Activated CD8-positive, alpha-beta memory T cell treated with anti-CD3 and anti-CD28 coated beads for 1 hour (primary cell): ENCODE data around the gene MAGEA2B.
"Not testable (repeated sequence)": the region's sequence is repeated elsewhere in the genome, so short reads cannot be mapped to it uniquely, and the experiment has no call there.

ENCODE experiments used
- DNase-seq, 2 donors: peaks; one replicate each; pipeline ENCODE4 v3.0.0-alpha.2; 2020; ENCODE audit warnings: low read depth in 1 of 2; ENCODE audit errors: extremely low read depth in 1 of 2

The MAGEA2B gene

DNA sequence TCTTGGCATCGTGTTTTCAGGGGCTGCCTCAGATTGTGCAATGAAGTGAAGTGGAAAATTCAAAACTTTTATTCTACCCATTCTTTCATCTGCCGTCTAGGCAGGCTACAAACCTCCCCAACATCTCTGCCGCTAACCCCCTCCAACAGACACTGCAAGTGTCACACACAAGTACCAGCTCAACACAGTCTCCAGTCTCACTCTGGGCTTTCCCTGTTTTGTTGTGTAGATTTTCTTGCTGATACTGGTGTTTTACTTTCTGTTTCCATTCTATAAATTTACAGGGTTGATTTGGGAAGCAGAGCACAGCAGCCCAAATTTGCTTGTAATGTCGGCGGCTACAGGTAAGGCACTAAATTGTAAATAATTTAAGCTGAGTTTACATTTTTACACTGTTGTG lies 40.4 kb downstream of the MAGEA2B start:
- not testable (repeated sequence) for DNase-seq

DNA sequence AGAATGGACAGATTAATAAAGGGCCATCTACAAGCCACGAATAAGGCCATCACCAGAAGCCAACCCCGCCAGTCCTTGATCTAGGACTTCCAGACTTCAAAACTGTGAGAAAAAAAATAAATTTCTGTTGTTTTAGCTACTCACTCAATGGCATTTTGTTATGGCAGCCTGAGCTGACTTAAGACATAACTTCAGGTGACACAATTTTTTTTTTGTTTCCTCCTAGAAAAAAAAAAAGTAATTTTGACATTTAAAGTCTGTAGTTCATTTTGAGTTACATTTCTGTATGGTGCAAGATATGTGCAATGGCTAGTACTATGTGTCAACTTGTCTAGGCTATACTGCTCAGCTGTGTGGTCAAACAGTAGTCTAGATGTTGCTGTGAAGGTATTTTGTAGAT lies 44.5 kb downstream of the MAGEA2B start, which contains the start of gene CSAG3:
Gene CSAG3, plus strand, starts transcription at position 301 of the 400 bp plus-strand sequence.
- not testable (repeated sequence) for DNase-seq

DNA sequence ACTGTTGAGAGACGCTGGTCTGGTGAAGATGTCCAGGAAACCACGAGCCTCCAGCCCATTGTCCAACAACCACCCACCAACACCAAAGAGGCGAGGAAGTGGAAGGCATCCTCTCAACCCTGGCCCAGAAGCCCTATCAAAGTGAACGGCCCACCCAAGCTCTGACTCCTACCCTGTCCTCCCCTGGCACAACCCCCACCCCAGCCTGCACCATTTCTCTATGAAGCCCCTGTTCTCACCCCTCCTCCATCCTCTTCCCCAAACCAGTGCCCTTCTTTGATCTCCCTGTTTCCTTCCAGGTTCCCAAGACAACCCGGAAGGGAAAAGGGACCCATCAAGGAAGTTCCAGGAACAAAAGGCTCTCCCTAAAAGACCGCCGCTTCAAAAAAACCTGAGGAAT lies 45.1 kb downstream of the MAGEA2B start:
- not testable (repeated sequence) for DNase-seq

DNA sequence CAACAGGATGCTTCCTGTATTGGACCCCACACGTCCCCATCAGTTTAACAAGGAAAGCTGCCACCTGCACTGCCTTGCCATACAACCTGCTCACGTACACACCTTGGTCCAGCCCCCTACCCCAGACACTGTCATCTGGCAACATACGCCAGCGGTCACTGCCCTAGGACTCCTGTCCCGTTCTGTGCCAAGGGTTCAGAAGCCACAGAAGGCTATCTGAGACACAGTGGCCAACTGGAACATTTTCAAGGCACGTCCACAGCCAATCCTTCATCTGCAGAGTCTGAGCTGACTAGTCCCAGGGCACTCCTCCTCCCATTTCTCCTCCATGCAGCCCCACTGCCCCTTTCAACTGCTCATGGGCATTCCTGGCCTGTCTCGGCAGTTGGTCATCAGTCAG lies 47.2 kb downstream of the MAGEA2B start:
- not testable (repeated sequence) for DNase-seq

DNA sequence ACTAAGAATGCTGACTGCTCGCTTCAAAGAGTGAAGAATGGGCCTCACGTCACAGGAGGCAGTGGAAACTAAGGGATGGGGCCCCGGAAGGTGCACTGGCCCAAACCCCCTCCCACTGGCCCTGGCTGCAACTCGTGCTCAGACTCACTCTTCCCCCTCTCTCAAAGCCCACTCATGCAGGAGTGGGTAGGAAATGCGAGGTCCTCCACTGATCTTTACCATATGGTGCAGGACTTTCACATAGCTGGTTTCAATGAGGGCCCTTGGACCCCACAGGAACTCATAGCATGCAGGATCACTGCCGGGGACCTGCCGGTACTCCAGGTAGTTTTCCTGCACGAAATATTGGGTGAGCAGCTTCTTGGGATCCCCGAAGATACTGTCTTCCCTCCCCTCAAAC lies 52.1 kb downstream of the MAGEA2B start:
- DNase-seq = not testable (repeated sequence)
